GM19099 (cell line): ENCODE measurements around the gene TCP11X1.
"Not testable (repeated sequence)": the region's sequence is repeated elsewhere in the genome, so short reads cannot be mapped to it uniquely, and the experiment has no call there.

ENCODE experiments used
- POLR2A ChIP-seq: IDR thresholded peaks from 3 replicates; pipeline ENCODE4 v1.6.1; 2011; ENCODE audit warnings: low read depth; ENCODE audit not compliant: insufficient read length; ENCODE audit errors: extremely low read depth

Gene TCP11X1

DNA sequence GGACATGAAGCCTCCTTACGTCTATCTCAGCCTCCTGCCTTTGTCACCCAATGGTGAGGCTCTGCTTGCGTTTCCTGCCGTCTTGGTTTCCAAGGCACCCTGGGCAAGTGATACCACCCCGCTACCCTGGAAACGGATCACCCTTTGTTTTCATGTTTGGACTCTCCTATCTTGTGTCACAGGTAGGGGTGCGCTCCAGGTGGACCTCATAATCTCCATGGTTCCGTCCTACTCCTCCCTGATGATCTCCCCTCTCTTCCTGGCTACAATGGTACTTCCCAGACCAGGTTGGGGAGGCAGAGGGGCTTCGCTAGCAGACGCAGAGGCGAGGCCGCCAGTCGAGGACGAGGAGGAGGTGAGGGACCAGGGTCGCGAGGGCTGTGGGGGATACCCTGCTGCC lies at the start of gene TCP11X1:
Gene TCP11X1, plus strand, starts transcription at position 316 of the 400 bp plus-strand sequence.
- not testable (repeated sequence) for TF ChIP-seq POLR2A

- TF ChIP-seq POLR2A, result no peak
These were observed 29.0 kb upstream of the TCP11X1 start for GRCh38 chrX:102185967-102186720.

DNA sequence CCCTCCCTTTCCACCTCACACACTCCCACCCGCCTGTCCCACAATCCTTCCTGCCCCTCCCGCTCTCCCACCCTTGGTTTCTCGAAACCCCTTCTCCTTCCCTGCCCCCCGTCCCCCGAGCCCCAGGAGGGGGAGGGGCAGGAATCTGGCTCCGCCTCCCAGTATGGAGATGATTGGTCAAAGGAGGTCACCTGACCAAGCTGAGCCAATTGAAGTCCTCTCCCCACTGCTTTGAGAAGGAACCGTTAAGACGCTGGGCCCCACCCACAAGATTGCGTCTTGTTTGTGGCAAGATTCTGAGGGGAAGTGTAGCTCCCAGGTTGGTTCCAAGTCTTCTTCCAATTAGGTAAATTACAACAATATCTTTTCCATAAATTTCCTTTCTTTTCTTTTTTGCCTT lies 31.8 kb downstream of the TCP11X1 start, which contains the start of gene NXF2:
Gene NXF2, plus strand, starts transcription at position 275 of the 400 bp plus-strand sequence. CDS start 59,912 bp downstream, outside the sequence.
- TF ChIP-seq POLR2A, result not testable (repeated sequence)
